GM12874 (cell line): ENCODE results near the gene TMEM198.
A peak's percentile ranks its signal among the peaks of the same experiment; 100 is the strongest.

Experiments used
- TF ChIP-seq, protein P1 (sequence below): IDR thresholded peaks from 2 replicates; pipeline ENCODE4 v1.5.1; 2011; ENCODE audit warnings: low read depth, mild to moderate bottlenecking, control low read depth, low read length, moderate library complexity; ENCODE audit not compliant: insufficient read depth

The TMEM198 gene

DNA sequence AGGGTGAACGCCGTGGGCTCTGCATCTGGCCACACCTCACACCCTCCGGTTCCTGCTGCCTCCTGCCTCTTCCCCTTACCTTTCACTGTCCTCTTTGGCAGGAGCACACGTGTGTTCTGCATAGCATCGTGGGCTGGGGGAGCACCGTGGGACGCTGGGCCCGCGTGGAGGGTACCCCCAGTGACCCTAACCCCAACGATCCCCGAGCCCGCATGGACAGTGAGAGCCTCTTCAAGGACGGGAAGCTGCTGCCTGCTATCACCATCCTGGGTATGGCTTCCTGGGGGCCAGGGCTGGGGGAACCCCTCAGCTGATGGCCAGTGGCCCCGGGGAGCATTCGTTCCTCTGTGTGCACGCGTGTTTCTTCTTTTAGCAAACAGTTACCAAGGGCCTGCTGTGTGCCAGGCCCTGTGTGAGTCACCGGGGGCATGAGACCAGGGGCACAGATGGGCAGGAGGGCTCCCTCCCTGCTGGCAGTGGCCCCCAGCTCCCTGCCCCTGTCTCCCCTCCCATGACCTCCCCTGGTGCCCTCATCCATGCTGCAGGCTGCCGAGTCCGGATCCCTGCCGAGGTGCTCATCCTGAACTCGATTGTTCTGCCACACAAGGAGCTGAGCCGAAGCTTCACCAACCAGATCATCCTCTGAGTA is 37.6 kb upstream of the TMEM198 start:
- TF ChIP-seq, protein P1, sequence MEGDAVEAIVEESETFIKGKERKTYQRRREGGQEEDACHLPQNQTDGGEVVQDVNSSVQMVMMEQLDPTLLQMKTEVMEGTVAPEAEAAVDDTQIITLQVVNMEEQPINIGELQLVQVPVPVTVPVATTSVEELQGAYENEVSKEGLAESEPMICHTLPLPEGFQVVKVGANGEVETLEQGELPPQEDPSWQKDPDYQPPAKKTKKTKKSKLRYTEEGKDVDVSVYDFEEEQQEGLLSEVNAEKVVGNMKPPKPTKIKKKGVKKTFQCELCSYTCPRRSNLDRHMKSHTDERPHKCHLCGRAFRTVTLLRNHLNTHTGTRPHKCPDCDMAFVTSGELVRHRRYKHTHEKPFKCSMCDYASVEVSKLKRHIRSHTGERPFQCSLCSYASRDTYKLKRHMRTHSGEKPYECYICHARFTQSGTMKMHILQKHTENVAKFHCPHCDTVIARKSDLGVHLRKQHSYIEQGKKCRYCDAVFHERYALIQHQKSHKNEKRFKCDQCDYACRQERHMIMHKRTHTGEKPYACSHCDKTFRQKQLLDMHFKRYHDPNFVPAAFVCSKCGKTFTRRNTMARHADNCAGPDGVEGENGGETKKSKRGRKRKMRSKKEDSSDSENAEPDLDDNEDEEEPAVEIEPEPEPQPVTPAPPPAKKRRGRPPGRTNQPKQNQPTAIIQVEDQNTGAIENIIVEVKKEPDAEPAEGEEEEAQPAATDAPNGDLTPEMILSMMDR: no peak

DNA sequence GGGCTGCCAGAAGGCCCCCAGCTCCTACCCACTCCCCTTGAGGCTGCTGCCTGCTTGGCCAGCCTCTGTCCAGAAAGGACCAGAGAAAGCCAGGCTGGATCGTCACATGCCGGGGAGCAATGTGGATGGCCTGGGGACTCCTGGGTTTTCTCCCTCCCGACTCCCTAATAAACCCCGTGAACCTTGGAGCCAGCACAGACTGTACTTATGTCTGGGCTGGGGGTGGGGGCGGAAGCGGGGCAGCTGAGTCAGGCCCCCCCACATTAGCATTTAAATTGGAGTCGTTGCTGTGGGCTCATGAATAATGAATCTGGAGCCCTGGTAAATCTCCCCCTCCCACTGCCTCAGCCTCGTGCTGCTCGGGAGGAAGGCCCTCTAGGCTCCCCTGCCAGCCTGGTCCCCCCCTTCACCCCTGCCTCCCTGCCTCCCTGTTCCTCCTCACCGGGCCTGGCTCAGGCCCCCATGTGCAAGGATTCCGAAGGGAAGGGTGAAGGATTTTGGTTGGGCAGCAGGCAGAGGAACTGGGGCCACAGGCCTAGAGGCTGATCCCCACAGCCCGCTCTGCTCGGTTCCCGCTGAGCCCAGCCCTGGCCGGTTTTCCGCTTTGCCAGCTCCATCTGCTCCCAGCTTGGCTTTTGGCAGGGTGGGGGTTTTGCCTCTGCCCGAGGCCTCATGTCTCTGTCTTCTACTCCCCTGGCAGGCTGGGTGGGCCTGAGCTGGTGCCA is 36.9 kb upstream of the TMEM198 start:
- TF ChIP-seq, protein P1: no peak

DNA sequence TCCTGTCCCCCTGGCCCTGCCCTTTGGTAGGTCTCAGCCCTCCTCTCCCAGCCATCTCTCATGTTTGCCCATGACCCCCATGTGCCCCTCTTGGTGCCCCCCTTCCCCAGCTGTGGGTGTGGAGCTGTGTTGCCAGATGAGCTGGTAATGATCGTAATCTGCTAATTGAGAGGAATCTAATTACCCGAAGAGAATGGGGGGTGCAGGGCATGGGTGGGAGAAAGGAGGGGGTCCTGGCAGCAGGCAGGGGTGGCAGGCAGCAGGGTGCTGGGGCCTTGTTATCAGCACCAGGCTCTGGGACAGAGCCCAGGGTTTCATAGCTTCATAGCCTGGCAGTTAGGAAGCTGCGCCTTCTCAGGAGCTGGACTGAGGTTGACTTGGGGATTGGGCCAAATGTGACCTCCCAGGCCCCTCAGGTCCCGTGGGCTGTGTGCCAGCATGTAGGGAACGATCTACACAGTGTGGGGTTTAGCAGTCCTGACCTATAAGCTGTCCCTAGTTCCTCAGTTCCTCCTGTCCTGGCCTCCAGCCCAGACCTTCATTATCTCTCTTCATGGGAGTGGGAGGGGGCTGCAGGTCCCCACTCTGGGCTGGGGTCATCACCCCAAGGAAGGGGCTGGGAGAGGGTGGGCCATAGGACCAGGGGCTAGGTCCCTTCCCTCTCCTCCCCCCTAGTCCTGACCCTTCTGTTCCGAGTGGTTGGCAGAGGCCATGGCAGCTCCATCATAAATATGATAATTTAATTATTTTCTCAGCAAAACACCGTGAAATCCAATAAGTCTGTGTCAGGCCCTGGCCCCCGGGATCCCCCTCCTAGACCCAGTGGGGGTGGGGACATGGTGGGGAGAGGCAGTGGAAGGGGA is 36.0 kb upstream of the TMEM198 start:
- TF ChIP-seq, protein P1: no peak

DNA sequence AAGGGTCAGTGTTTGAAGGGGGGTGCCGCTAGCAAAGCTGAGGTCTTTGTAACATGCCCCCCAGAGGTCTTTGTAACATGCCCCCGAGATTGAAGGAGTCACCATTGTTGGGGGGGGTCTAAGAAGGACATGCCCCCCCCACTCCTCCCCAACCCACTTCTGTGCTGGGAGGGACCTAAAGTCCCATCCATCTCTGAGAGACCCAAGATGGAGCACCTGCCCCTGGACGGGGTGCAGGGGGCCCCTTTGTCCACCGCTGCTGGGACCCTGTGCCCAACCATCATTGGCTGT is 35.4 kb upstream of the TMEM198 start:
- TF ChIP-seq, protein P1: no peak

DNA sequence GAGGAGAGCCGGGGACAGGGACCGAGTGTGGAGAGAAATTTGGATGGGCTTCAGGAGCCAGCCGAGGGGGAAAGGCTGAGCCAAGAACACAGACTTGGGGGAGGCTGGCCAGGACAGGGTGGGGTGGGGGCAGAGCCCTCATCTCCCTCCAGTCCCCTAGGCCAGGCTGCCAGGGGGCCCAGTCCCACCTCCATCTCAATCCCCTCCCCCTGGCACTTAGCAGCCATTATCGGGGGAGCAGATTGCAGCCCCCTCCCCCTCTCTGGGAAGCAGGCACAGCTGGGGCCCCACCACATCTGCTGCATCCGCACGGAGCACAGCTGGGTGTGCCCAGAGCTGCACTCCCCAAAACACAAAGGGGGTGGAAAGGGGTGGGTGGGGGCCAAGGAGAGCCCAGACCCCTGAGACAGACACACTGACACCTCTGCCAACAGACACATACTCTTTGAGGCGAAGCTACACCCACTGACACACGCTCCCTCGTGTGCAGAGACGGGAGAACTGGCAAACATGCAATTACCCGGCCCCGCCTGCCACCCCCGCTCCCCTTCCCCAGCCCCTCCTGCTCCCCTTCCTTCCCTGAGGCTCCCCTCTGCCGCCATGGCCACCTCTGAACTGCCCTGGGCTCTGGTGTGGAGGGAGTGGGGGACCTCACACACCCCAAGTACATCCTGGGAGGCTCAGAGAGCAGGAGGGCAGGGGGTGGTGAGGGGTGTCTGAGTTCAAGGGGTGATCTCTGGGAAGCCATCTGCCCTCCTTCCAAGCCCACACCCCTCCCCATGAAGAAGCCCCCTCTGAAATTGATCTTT is 34.7 kb upstream of the TMEM198 start:
- TF ChIP-seq, protein P1: no peak

DNA sequence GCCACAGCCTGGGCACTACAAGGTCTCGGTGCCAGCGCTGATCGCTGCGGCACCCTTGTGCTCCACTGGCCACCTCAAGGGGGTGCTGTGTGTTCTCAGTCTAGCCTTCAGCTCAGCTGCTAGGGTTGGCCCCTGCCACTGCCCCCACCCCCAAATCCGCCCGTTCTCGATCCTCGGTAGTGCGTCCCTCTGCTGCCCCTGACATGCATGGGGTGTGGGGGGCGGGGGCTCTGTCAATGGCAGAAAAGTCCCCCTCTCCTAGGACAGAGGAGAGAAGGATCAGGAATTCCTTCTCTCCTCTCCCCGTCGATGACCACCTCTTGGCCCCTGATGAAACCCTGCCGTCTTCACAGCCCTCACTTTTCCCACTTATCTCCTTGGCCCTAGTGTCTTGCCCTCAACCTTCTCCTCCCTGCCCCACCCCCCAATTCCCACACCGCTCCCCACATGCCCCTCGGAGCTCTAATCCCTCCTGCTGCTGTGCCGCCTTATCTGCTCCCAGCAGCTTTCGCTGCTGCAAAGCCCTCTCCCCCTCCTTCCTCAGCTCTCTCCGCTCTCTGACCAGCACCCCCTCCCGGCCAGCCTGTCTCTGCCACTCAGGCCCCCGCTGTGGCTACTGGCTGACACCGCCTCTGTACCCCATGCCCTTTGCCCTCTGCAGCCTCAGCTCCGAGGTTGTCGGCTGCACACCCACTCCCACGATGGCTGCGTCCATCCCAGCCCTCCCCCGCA is 33.9 kb upstream of the TMEM198 start:
- TF ChIP-seq, protein P1: peak; percentile 82
